SKM-1 treated with dmso at 0.1 percent for 144 hours (cell line): ENCODE data around the gene LSM5.

ENCODE experiments used
- DNase-seq: peaks from one replicate; lab custom pipeline; 2025; ENCODE audit not compliant: unreplicated experiment; lab: John Stamatoyannopoulos, UW

The LSM5 gene

GRCh38 chr7:32490127-32490796 is at the start of gene LSM5:
Gene LSM5, minus strand, starts transcription at chr7:32490380. Its CDS starts 15 bp downstream, at chr7:32490365.
- peak; percentile 90 for DNase-seq

GRCh38 chr7:32539366-32539765 is 49.2 kb upstream of the LSM5 start:
- no peak for DNase-seq

GRCh38 chr7:32537760-32538159 is 47.6 kb upstream of the LSM5 start:
- DNase-seq = no peak

- no peak for DNase-seq
Measured at GRCh38 chr7:32536585-32536984, 46.4 kb upstream of the LSM5 start.

GRCh38 chr7:32536016-32536415 is 45.8 kb upstream of the LSM5 start:
- no peak for DNase-seq

- DNase-seq = no peak
Measured at GRCh38 chr7:32535162-32535702, 45.1 kb upstream of the LSM5 start.

GRCh38 chr7:32533276-32534029 is 43.3 kb upstream of the LSM5 start:
- DNase-seq = no peak

- DNase-seq = no peak
Measured at GRCh38 chr7:32532716-32533115, 42.5 kb upstream of the LSM5 start.

GRCh38 chr7:32532086-32532485 is 41.9 kb upstream of the LSM5 start:
- no peak for DNase-seq

GRCh38 chr7:32531402-32531801 is 41.2 kb upstream of the LSM5 start:
- no peak for DNase-seq

GRCh38 chr7:32525839-32526238 is 35.7 kb upstream of the LSM5 start:
- no peak for DNase-seq

- no peak for DNase-seq
Measured at GRCh38 chr7:32524631-32525030, 34.5 kb upstream of the LSM5 start.

GRCh38 chr7:32522746-32523530 is 32.8 kb upstream of the LSM5 start:
- DNase-seq = no peak

GRCh38 chr7:32519763-32520162 is 29.6 kb upstream of the LSM5 start:
- no peak for DNase-seq

- DNase-seq = no peak
Measured at GRCh38 chr7:32518534-32519140, 28.5 kb upstream of the LSM5 start.

GRCh38 chr7:32516551-32517100 is 26.4 kb upstream of the LSM5 start:
- DNase-seq = no peak

GRCh38 chr7:32515890-32516550 is 25.8 kb upstream of the LSM5 start:
- no peak for DNase-seq

GRCh38 chr7:32513210-32513609 is 23.0 kb upstream of the LSM5 start:
- no peak for DNase-seq

- DNase-seq = no peak
Measured at GRCh38 chr7:32511791-32512190, 21.6 kb upstream of the LSM5 start.

GRCh38 chr7:32507414-32507813 is 17.2 kb upstream of the LSM5 start:
- no peak for DNase-seq
